HepG2 (cell line): ENCODE measurements around the gene COMMD7. TPM values are rescaled to one million over a fixed set of nuclear protein-coding genes. Genes with fewer than 3 reads are reported as not detected.

ENCODE experiments used
- ADNP ChIP-seq: sonication (generic); formaldehyde crosslinking; IDR thresholded peaks from 2 replicates; pipeline ENCODE4 v1.4.0; 2020; ENCODE audit warnings: missing genetic modification reagents
- CEBPB ChIP-seq: IDR thresholded peaks from 2 replicates; pipeline ENCODE4 v1.6.1; 2011; ENCODE audit warnings: low read depth, low read length, improper control_type of control experiment, borderline replicate concordance
- CHD2 ChIP-seq: IDR thresholded peaks from 2 replicates; pipeline ENCODE4 v1.6.1; 2011; ENCODE audit warnings: low read depth, low read length, improper control_type of control experiment
- GFI1 ChIP-seq: sonication (generic); formaldehyde crosslinking; IDR thresholded peaks from 2 replicates; pipeline ENCODE4 v1.5.0; 2020; ENCODE audit warnings: missing genetic modification reagents, mild to moderate bottlenecking, borderline replicate concordance
- NCOA5 ChIP-seq: sonication (generic); formaldehyde crosslinking; IDR thresholded peaks from 2 replicates; pipeline ENCODE4 v1.4.0; 2020; ENCODE audit warnings: missing genetic modification reagents
- NFATC3 ChIP-seq: sonication (generic); formaldehyde crosslinking; IDR thresholded peaks from 2 replicates; pipeline ENCODE4 v1.5.1; 2020; ENCODE audit warnings: mild to moderate bottlenecking, missing genetic modification reagents
- PHF21A ChIP-seq: sonication (generic); formaldehyde crosslinking; IDR thresholded peaks from 2 replicates; pipeline ENCODE4 v1.5.0; 2020; ENCODE audit warnings: mild to moderate bottlenecking, missing genetic modification reagents
- POGZ ChIP-seq: sonication (generic); formaldehyde crosslinking; IDR thresholded peaks from 2 replicates; pipeline ENCODE4 v1.4.0; 2020; ENCODE audit warnings: mild to moderate bottlenecking, missing genetic modification reagents
- RXRB ChIP-seq: IDR thresholded peaks from 2 replicates; pipeline ENCODE4 v1.6.1; 2016; ENCODE audit warnings: borderline replicate concordance, missing genetic modification reagents, missing compliant biosample characterization
- TAF1 ChIP-seq: sonication (generic); formaldehyde crosslinking; IDR thresholded peaks from 2 replicates; pipeline ENCODE4 v1.4.0; 2020; ENCODE audit warnings: missing genetic modification reagents
- ZFAT ChIP-seq: sonication (generic); formaldehyde crosslinking; conservative IDR thresholded peaks from 2 replicates; pipeline ENCODE4 v1.8.1; 2023; ENCODE audit warnings: missing genetic modification reagents, inconsistent platforms
- ZNF232 ChIP-seq: sonication (generic); formaldehyde crosslinking; IDR thresholded peaks from 2 replicates; pipeline ENCODE4 v1.4.0; 2020; ENCODE audit warnings: missing genetic modification reagents, borderline replicate concordance
- ZNF292 ChIP-seq: sonication (generic); formaldehyde crosslinking; IDR thresholded peaks from 2 replicates; pipeline ENCODE4 v1.8.1; 2022; ENCODE audit warnings: mild to moderate bottlenecking, low read depth, missing genetic modification reagents, borderline replicate concordance
- ZNF296 ChIP-seq: sonication (generic); formaldehyde crosslinking; conservative IDR thresholded peaks from 2 replicates; pipeline ENCODE4 v1.5.0; 2020; ENCODE audit warnings: mild to moderate bottlenecking, missing genetic modification reagents
- ZNF678 ChIP-seq: sonication (generic); formaldehyde crosslinking; IDR thresholded peaks from 2 replicates; pipeline ENCODE4 v1.4.0; 2020; ENCODE audit warnings: mild to moderate bottlenecking, missing genetic modification reagents
- ZNF792 ChIP-seq: IDR thresholded peaks from 2 replicates; pipeline ENCODE4 v1.6.1; 2016
- polyA plus RNA-seq, 8 experiments: library from polyadenylated mRNA; depleted of rRNA in 3 of 8; stranded (reverse) in 7 of 8; unstranded in 1 of 8; fragments of >200 nt; fragmentation: Illumina TruSeq in 4 of 8; extraction: Trizol in 4 of 8; gene quantifications; 2 replicates each; pipeline versions ENCODE4 v1.2.1 to v1.2.3, GENCODE V29; 2011 to 2016; ENCODE audit warnings: low read depth in 4 of 8, missing spikeins in 1 of 8, mixed read lengths in 1 of 8; ENCODE audit not compliant: insufficient read depth in 1 of 8
- total RNA-seq, 5 experiments: library from RNA; depleted of rRNA; stranded (reverse); fragments of >200 nt; fragmentation: Illumina TruSeq; extraction: Trizol; gene quantifications; 2 replicates each; pipeline ENCODE4 v1.2.3, GENCODE V29; 2016; ENCODE audit warnings: low read depth in 1 of 5
- TF ChIP-seq, protein P1 (sequence below): sonication (generic); formaldehyde crosslinking; IDR thresholded peaks from 2 replicates; pipeline ENCODE4 v1.9.0; 2021; ENCODE audit warnings: missing genetic modification reagents, borderline replicate concordance
- TF ChIP-seq, protein P2 (sequence below): sonication (generic); formaldehyde crosslinking; IDR thresholded peaks from 2 replicates; pipeline ENCODE4 v1.9.0; 2021; ENCODE audit warnings: missing genetic modification reagents, borderline replicate concordance
- TF ChIP-seq, protein P3 (sequence below): sonication (generic); formaldehyde crosslinking; IDR thresholded peaks from 2 replicates; pipeline ENCODE4 v1.8.0; 2022; ENCODE audit warnings: low read depth, missing genetic modification reagents
- TF ChIP-seq, protein P4 (sequence below): sonication (generic); formaldehyde crosslinking; IDR thresholded peaks from 2 replicates; pipeline ENCODE4 v1.8.0; 2022; ENCODE audit warnings: mild to moderate bottlenecking, missing genetic modification reagents
- TF ChIP-seq, protein P5 (sequence below): sonication (generic); formaldehyde crosslinking; IDR thresholded peaks from 2 replicates; pipeline ENCODE4 v1.5.0; 2020; ENCODE audit warnings: mild to moderate bottlenecking, missing genetic modification reagents

COMMD7 gene
- total and polyA plus RNA-seq, 2 of the 13 experiments (the other 11 are each of a cell fraction or from before 2014, with no cell fraction given), result 42.1 to 53.3 TPM

DNA sequence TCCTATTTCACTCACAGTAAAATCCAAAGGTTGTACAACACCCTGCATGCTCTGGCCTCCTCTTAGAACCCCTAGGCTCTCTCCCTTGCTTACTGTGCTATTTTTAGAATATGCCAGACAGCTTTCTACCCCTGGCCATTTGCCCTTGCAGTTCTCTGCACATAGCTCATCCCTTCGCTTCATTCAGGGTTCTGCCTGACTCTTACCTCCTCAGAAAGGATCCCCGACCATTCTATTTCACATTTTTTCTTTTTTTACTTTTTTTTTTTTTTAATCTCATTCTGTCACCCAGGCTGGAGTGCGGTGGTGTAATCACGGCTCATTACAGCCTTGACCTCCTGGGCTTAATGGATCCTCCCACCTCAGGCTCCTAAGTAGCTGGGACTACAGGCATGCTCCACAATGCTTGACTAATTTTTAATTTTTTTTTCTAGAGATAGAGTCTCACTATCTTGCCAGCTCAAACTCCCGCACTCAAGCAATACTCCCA is 33.6 kb downstream of the COMMD7 start (continued):
- TF ChIP-seq GFI1 (CRISPR knock-in tag) (no peak; the same call in 1 of the 2 replicates), ZNF678 (CRISPR knock-in tag) (no peak), CHD2 (no peak), RXRB (CRISPR knock-in tag) (0 out of 2 replicates have a peak, but pooled peaks have one; percentile 25), ZFAT (CRISPR knock-in tag) (no peak), PHF21A (CRISPR knock-in tag) (peak; percentile 40; the same call in 1 of the 2 replicates), ADNP (CRISPR knock-in tag) (no peak), POGZ (no peak), NFATC3 (no peak), ZNF292 (0 out of 2 replicates have a peak, but pooled peaks have one; percentile 2), ZNF792 (peak; percentile 50; the same call in 1 of the 2 replicates), NCOA5 (no peak), TAF1 (CRISPR knock-in tag) (no peak), CEBPB (peak; percentile 10; the same call in 1 of the 2 replicates), ZNF232 (CRISPR knock-in tag) (no peak), ZNF296 (CRISPR knock-in tag) (no peak)
- TF ChIP-seq, protein P1, sequence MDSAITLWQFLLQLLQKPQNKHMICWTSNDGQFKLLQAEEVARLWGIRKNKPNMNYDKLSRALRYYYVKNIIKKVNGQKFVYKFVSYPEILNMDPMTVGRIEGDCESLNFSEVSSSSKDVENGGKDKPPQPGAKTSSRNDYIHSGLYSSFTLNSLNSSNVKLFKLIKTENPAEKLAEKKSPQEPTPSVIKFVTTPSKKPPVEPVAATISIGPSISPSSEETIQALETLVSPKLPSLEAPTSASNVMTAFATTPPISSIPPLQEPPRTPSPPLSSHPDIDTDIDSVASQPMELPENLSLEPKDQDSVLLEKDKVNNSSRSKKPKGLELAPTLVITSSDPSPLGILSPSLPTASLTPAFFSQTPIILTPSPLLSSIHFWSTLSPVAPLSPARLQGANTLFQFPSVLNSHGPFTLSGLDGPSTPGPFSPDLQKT, result no peak
- TF ChIP-seq, protein P2, sequence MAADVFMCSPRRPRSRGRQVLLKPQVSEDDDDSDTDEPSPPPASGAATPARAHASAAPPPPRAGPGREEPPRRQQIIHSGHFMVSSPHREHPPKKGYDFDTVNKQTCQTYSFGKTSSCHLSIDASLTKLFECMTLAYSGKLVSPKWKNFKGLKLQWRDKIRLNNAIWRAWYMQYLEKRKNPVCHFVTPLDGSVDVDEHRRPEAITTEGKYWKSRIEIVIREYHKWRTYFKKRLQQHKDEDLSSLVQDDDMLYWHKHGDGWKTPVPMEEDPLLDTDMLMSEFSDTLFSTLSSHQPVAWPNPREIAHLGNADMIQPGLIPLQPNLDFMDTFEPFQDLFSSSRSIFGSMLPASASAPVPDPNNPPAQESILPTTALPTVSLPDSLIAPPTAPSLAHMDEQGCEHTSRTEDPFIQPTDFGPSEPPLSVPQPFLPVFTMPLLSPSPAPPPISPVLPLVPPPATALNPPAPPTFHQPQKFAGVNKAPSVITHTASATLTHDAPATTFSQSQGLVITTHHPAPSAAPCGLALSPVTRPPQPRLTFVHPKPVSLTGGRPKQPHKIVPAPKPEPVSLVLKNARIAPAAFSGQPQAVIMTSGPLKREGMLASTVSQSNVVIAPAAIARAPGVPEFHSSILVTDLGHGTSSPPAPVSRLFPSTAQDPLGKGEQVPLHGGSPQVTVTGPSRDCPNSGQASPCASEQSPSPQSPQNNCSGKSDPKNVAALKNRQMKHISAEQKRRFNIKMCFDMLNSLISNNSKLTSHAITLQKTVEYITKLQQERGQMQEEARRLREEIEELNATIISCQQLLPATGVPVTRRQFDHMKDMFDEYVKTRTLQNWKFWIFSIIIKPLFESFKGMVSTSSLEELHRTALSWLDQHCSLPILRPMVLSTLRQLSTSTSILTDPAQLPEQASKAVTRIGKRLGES (CRISPR knock-in tag), result no peak
- TF ChIP-seq, protein P3, sequence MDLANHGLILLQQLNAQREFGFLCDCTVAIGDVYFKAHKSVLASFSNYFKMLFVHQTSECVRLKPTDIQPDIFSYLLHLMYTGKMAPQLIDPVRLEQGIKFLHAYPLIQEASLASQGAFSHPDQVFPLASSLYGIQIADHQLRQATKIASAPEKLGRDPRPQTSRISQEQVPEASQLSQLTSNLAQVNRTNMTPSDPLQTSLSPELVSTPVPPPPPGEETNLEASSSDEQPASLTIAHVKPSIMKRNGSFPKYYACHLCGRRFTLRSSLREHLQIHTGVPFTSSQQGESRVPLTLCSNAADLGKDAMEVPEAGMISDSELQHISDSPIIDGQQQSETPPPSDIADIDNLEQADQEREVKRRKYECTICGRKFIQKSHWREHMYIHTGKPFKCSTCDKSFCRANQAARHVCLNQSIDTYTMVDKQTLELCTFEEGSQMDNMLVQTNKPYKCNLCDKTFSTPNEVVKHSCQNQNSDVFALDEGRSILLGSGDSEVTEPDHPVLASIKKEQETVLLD (CRISPR knock-in tag), result no peak
- TF ChIP-seq, protein P4, sequence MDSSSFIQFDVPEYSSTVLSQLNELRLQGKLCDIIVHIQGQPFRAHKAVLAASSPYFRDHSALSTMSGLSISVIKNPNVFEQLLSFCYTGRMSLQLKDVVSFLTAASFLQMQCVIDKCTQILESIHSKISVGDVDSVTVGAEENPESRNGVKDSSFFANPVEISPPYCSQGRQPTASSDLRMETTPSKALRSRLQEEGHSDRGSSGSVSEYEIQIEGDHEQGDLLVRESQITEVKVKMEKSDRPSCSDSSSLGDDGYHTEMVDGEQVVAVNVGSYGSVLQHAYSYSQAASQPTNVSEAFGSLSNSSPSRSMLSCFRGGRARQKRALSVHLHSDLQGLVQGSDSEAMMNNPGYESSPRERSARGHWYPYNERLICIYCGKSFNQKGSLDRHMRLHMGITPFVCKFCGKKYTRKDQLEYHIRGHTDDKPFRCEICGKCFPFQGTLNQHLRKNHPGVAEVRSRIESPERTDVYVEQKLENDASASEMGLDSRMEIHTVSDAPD (CRISPR knock-in tag), result no peak
- TF ChIP-seq, protein P5, sequence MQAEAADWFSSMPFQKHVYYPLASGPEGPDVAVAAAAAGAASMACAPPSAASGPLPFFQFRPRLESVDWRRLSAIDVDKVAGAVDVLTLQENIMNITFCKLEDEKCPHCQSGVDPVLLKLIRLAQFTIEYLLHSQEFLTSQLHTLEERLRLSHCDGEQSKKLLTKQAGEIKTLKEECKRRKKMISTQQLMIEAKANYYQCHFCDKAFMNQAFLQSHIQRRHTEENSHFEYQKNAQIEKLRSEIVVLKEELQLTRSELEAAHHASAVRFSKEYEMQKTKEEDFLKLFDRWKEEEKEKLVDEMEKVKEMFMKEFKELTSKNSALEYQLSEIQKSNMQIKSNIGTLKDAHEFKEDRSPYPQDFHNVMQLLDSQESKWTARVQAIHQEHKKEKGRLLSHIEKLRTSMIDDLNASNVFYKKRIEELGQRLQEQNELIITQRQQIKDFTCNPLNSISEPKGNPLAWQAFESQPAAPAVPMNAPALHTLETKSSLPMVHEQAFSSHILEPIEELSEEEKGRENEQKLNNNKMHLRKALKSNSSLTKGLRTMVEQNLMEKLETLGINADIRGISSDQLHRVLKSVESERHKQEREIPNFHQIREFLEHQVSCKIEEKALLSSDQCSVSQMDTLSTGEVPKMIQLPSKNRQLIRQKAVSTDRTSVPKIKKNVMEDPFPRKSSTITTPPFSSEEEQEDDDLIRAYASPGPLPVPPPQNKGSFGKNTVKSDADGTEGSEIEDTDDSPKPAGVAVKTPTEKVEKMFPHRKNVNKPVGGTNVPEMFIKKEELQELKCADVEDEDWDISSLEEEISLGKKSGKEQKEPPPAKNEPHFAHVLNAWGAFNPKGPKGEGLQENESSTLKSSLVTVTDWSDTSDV (CRISPR knock-in tag), result no peak
